NOMO-1 (cell line): ENCODE results near the gene NFIB.

Experiments used
- DNase-seq, 2 experiments: peaks; one replicate each; lab custom pipeline; 2025; ENCODE audit not compliant: unreplicated experiment in 2 of 2; lab: John Stamatoyannopoulos, UW

Gene NFIB

DNA sequence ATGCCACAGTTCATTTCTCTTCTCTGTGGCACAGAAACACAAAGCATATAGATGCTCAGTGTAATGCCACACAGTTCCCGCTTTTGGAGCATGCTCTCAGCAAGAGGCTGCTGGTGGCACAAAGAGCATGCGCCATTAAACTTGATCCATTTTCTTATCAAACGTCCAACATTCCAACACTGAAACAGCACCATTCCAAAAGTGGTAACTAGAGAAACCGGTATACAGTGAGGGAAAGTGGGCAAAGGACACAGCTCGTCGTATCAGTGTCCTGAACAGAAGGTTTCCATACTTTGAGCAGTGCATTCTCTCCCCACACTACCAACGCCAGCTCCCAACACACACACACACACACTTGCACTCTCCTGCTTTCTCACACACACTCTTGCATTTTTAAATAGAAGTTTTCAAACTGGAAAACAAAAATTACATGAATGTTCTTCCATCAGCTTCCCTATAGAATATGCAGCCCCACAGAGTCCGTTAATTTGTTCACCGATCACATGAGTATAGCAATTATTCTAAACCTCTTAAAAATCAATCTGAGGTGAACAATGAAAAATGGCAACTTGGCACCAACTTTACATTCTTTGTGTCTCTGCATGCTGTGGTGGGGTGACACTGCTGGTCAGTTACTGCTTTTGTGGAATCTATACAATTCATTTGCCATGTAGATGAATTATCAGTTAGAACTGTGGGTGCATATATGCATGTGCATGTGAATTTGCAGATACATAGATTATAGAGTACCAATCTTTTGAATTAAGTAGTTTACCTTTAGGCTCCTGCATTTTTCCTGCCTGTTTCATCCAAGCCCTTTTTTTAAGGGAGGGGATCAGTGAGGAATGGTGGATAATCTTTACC is 5.7 kb downstream of the NFIB start:
- no peak for DNase-seq

DNA sequence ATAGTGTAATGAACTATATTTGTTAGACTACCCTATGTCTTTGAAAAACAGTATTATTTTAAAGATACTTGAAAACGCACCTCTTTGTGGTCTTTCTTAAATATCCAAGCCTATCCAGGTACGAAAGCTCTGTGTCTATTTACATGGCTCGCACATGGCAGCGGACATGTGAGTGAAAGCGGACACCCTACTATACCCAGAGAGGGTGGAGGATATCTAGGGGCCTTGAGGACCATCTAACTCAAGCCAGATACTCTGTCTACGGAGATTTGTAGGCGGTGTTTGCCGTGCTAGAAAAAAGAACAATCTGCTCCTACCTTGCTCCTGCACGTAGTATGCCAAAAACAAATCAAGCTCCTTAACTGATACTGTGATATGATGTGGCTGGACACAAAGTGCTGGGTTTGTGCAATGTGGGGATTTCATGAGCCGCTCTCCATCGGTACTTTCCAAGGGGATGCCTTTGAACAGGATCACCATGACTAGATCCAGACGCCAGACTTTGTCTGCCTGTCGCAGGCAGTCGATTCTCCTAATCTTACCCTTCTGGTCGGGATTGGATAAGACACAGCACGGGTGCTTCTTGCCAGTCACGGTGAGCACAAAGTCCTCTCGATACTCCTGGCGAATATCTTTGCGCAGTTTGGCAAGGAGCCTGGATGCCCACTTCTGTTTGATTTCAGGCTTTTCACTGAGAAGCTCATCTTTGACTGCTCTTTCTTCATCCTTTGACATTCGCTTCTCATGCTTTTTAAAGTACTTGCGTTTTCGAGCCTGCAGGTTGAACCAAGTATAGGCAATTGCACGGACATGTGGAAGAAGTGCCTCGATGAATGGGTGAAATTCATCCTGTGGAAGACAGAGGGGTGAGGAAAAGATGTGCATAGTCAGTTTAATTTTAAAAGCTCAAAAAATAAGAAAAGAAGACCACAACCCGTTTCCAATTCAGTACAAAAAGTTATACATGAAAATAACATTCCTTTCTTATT is 7.0 kb downstream of the NFIB start:
- DNase-seq: no peak

- DNase-seq: no peak
These were observed 7.8 kb downstream of the NFIB start for GRCh38 chr9:14306188-14306587.

DNA sequence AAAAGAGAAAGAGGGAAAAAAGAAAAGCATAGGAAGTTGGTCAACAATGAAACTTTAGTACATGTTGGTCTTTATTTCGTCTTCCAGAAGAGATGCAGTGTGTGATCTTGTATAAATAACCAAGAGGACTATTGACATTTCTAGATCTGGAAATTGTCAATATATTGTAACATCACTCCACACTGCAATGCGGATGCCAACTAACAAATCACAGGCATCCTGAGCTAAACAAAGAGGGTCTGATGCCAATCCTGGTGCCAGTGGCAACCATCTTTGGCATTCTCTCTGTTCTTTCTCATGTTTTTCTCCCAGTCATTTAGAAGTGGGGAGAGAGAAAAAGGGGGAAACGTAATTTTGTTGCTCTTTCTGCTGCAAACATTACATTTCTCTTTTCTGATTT is 9.7 kb downstream of the NFIB start:
- no peak for DNase-seq

DNA sequence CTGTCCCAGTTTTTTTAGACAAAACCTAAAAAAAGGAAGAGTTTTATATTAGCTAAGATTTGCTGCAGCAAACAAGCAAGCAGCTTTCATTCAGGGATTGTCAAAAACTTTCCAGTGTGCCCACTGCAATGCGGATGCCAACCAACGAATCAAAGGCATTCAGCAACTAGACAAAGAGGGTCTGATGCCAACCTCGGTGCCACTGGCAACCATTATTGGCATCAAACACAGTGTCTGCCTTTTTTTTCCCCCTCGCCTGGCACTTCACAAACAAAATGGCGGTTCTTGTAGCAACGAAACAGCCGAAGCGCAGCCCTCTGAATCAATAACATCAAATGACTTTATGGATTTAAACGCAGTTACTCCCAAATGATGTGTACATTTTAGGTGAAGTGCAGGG is 10.4 kb downstream of the NFIB start:
- DNase-seq: no peak

- DNase-seq: no peak
These were observed 10.8 kb downstream of the NFIB start for GRCh38 chr9:14303100-14303499.

- DNase-seq: no peak
These were observed 11.5 kb downstream of the NFIB start for GRCh38 chr9:14302405-14302804.

GRCh38 chr9:14301583-14302021 is 12.3 kb downstream of the NFIB start:
- no peak for DNase-seq

DNA sequence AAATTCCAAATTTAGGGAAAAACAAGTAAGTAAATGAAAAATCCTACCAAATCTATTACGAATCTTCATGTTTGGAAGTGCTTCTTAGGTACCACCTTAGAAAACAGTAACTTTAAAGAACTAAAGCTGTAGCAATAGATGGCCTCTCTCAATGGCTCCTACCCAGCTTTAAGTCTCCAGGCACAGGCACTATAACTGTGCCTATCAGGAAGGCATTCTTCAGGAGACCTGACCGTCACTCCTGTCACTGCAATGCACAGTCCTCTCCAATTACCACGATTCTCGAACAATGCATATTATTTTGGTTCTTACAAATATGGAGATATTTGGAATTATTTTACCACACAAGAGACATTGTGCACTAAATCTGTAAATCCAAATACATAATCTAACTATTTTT is 12.9 kb downstream of the NFIB start:
- DNase-seq: no peak

GRCh38 chr9:14300588-14300987 is 13.4 kb downstream of the NFIB start:
- DNase-seq: no peak

GRCh38 chr9:14300040-14300439 is 13.9 kb downstream of the NFIB start:
- no peak for DNase-seq

GRCh38 chr9:14298601-14299022 is 15.3 kb downstream of the NFIB start:
- DNase-seq: no peak

GRCh38 chr9:14296495-14297113 is 17.3 kb downstream of the NFIB start:
- DNase-seq: no peak

DNA sequence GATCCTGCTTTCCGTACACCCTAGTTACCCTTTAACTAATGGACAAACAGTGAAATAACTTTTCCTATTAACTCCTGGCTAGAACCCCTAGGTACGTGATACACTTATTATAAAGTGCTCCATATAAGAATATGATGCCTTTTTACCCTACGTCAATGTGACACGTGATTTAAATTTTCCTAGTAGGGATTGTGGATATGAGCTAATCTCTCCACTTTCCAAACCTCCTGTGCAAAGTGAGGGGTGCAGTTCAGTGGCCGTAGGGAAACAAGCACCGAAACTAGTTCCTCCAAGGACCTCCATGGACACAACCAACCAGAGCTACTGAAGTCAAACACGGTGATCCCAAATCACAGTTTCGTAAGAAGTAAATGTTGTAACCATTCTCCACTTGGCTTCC is 19.3 kb downstream of the NFIB start:
- no peak for DNase-seq

GRCh38 chr9:14293801-14294200 is 20.1 kb downstream of the NFIB start:
- DNase-seq: no peak

DNA sequence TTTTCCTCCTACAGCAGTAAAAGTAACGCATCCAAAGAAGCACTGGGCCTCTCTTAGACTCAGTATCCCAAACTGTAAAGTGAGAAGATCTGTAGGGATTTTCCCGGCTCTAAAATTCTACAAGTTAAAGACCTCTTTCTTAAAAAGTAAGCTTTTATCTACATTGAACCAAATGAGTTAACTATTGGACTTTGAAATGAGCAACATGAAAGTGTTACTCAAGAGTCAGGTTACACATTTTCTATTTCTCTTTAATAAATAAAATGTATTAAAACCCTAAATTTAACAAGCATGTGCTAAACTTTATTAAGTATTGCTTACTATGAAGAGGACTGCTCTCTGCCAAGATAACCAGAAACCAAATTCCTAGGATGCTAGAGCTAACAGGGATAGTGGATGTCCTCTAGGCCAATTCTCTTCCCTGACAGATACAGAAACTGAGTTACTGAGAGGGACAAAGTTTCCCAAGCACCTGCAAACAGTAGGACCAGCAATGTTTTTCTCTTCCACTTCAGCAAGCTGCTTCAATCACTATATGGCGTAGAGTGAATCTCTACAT is 21.7 kb downstream of the NFIB start:
- no peak for DNase-seq

GRCh38 chr9:14289916-14290315 is 24.0 kb downstream of the NFIB start:
- no peak for DNase-seq

- no peak for DNase-seq
These were observed 25.5 kb downstream of the NFIB start for GRCh38 chr9:14288433-14288832.

GRCh38 chr9:14286121-14286520 is 27.8 kb downstream of the NFIB start:
- DNase-seq: no peak

DNA sequence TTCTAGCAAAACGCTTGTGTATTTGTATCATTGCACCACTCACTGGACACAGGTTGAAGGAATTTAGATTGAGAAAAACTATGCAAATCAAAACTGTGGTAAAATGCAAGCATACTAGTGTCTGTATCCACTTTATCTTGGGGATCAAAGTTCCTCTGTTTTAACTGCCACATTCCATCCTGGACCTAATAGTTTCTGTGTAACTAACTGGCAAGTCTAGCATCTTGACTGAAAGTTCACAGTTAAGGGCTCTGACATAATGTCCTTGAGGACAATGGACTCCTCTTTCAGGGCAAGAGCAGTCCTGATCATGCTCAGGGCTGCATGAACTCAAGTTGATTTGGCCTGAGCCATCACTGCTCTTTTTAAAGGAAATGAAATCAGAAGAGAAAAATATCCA is 30.7 kb downstream of the NFIB start:
- no peak for DNase-seq

GRCh38 chr9:14281876-14282275 is 32.1 kb downstream of the NFIB start:
- DNase-seq: no peak
